ENCODE data around the gene TMSB10. TPM values are rescaled to one million over a fixed set of nuclear protein-coding genes. Genes with fewer than 3 reads are reported as not detected.

Gene TMSB10
- total and polyA plus RNA-seq, 9 donors, result 1,195 to 3,326 (median 1,572) TPM

- H3K27me3 ChIP-seq (ENCODE audit: control insufficient read depth, insufficient read depth, low read length), result peaks cover 34% of the 10 kb centered on the region
- peaks cover 27% of the 10 kb centered on the region for H3K4me1 ChIP-seq (ENCODE audit: control insufficient read depth, insufficient read depth, low read length)
- WGBS (ENCODE audit: insufficient coverage), result 89% methylated on average over 1 of the region's 2 CpGs
- no peak for DNase-seq
- H3K9me3 ChIP-seq (replicated peaks; ENCODE audit: control insufficient read depth, low read depth, low read length), result no peaks in the 10 kb centered on the region
- no peak overlapping the region for H3K4me3 ChIP-seq (ENCODE audit: low read length)
- no peak overlapping the region for H3K27ac ChIP-seq (ENCODE audit: low read length)
- no peaks in the 10 kb centered on the region for H3K36me3 ChIP-seq (ENCODE audit: control insufficient read depth, insufficient read depth, low read length)
Measured at GRCh38 chr2:84885111-84885510, 20.3 kb upstream of the TMSB10 start.

- H3K27me3 ChIP-seq (ENCODE audit: control insufficient read depth, insufficient read depth, low read length), result peaks cover 18% of the 10 kb centered on the region
- peaks cover 12% of the 10 kb centered on the region for H3K4me1 ChIP-seq (ENCODE audit: control insufficient read depth, insufficient read depth, low read length)
- H3K27ac ChIP-seq (ENCODE audit: low read length), result no peak overlapping the region
- no peaks in the 10 kb centered on the region for H3K36me3 ChIP-seq (ENCODE audit: control insufficient read depth, insufficient read depth, low read length)
- no peak overlapping the region for H3K4me3 ChIP-seq (ENCODE audit: low read length)
- 90% methylated on average over 4 of the region's 6 CpGs for WGBS (ENCODE audit: insufficient coverage)
- no peaks in the 10 kb centered on the region for H3K9me3 ChIP-seq (replicated peaks; ENCODE audit: control insufficient read depth, low read depth, low read length)
- no peak for DNase-seq
Measured at GRCh38 chr2:84886791-84887190, 18.7 kb upstream of the TMSB10 start.

- no CpG with 5 or more reads among the region's 6 CpGs for WGBS (ENCODE audit: insufficient coverage)
- H3K27me3 ChIP-seq (ENCODE audit: control insufficient read depth, insufficient read depth, low read length), result peaks cover 6% of the 10 kb centered on the region
- peak overlapping the region; percentile 15 for H3K27ac ChIP-seq (ENCODE audit: low read length)
- H3K36me3 ChIP-seq (ENCODE audit: control insufficient read depth, insufficient read depth, low read length), result no peaks in the 10 kb centered on the region
- H3K4me1 ChIP-seq (ENCODE audit: control insufficient read depth, insufficient read depth, low read length), result peaks cover 6% of the 10 kb centered on the region
- no peaks in the 10 kb centered on the region for H3K9me3 ChIP-seq (replicated peaks; ENCODE audit: control insufficient read depth, low read depth, low read length)
- DNase-seq, result peak; percentile 75
- no peak overlapping the region for H3K4me3 ChIP-seq (ENCODE audit: low read length)
Measured at GRCh38 chr2:84888401-84889276, 16.8 kb upstream of the TMSB10 start.

- peaks cover 4% of the 10 kb centered on the region for H3K27me3 ChIP-seq (ENCODE audit: control insufficient read depth, insufficient read depth, low read length)
- H3K9me3 ChIP-seq (replicated peaks; ENCODE audit: control insufficient read depth, low read depth, low read length), result no peaks in the 10 kb centered on the region
- H3K27ac ChIP-seq (ENCODE audit: low read length), result no peak overlapping the region
- WGBS (ENCODE audit: insufficient coverage), result no CpG with 5 or more reads among the region's 2 CpGs
- H3K4me1 ChIP-seq (ENCODE audit: control insufficient read depth, insufficient read depth, low read length), result peaks cover 8% of the 10 kb centered on the region
- no peaks in the 10 kb centered on the region for H3K36me3 ChIP-seq (ENCODE audit: control insufficient read depth, insufficient read depth, low read length)
- H3K4me3 ChIP-seq (ENCODE audit: low read length), result no peak overlapping the region
- DNase-seq, result no peak
Measured at GRCh38 chr2:84889332-84889731, 16.1 kb upstream of the TMSB10 start.

- no peaks in the 10 kb centered on the region for H3K36me3 ChIP-seq (ENCODE audit: control insufficient read depth, insufficient read depth, low read length)
- H3K4me1 ChIP-seq (ENCODE audit: control insufficient read depth, insufficient read depth, low read length), result peaks cover 16% of the 10 kb centered on the region
- DNase-seq, result no peak
- WGBS (ENCODE audit: insufficient coverage), result 82% methylated on average over 3 of the region's 12 CpGs
- H3K27me3 ChIP-seq (ENCODE audit: control insufficient read depth, insufficient read depth, low read length), result no peaks in the 10 kb centered on the region
- H3K4me3 ChIP-seq (ENCODE audit: low read length), result no peak overlapping the region
- H3K27ac ChIP-seq (ENCODE audit: low read length), result no peak overlapping the region
- no peaks in the 10 kb centered on the region for H3K9me3 ChIP-seq (replicated peaks; ENCODE audit: control insufficient read depth, low read depth, low read length)
Measured at GRCh38 chr2:84891355-84892010, 14.0 kb upstream of the TMSB10 start.

GRCh38 chr2:84894131-84894586 is 11.3 kb upstream of the TMSB10 start:
- Histone ChIP-seq H3K36me3 (ENCODE audit: control insufficient read depth, insufficient read depth, low read length) (no peaks in the 10 kb centered on the region), H3K9me3 (replicated peaks; ENCODE audit: control insufficient read depth, low read depth, low read length) (no peaks in the 10 kb centered on the region), H3K4me3 (ENCODE audit: low read length) (no peak overlapping the region), H3K4me1 (ENCODE audit: control insufficient read depth, insufficient read depth, low read length) (peaks cover 24% of the 10 kb centered on the region), H3K27me3 (ENCODE audit: control insufficient read depth, insufficient read depth, low read length) (no peaks in the 10 kb centered on the region), H3K27ac (ENCODE audit: low read length) (no peak overlapping the region)
- no peak for DNase-seq
- WGBS (ENCODE audit: insufficient coverage), result 77% methylated on average over 6 of the region's 6 CpGs

- H3K4me1 ChIP-seq (ENCODE audit: control insufficient read depth, insufficient read depth, low read length), result peaks cover 30% of the 10 kb centered on the region
- H3K9me3 ChIP-seq (replicated peaks; ENCODE audit: control insufficient read depth, low read depth, low read length), result no peaks in the 10 kb centered on the region
- H3K4me3 ChIP-seq (ENCODE audit: low read length), result no peak overlapping the region
- H3K27me3 ChIP-seq (ENCODE audit: control insufficient read depth, insufficient read depth, low read length), result no peaks in the 10 kb centered on the region
- no peaks in the 10 kb centered on the region for H3K36me3 ChIP-seq (ENCODE audit: control insufficient read depth, insufficient read depth, low read length)
- H3K27ac ChIP-seq (ENCODE audit: low read length), result no peak overlapping the region
- 40% methylated on average over 1 of the region's 7 CpGs for WGBS (ENCODE audit: insufficient coverage)
- peak; percentile 36 for DNase-seq
Measured at GRCh38 chr2:84894758-84895520, 10.5 kb upstream of the TMSB10 start.

GRCh38 chr2:84896567-84896966 is 8.9 kb upstream of the TMSB10 start:
- no peak for DNase-seq
- Histone ChIP-seq H3K4me3 (ENCODE audit: low read length) (no peak overlapping the region), H3K27ac (ENCODE audit: low read length) (no peak overlapping the region), H3K27me3 (ENCODE audit: control insufficient read depth, insufficient read depth, low read length) (no peaks in the 10 kb centered on the region), H3K9me3 (replicated peaks; ENCODE audit: control insufficient read depth, low read depth, low read length) (no peaks in the 10 kb centered on the region), H3K4me1 (ENCODE audit: control insufficient read depth, insufficient read depth, low read length) (peaks cover 32% of the 10 kb centered on the region), H3K36me3 (ENCODE audit: control insufficient read depth, insufficient read depth, low read length) (no peaks in the 10 kb centered on the region)
- 20% methylated on average over 1 of the region's 2 CpGs for WGBS (ENCODE audit: insufficient coverage)

GRCh38 chr2:84897773-84898172 is 7.7 kb upstream of the TMSB10 start:
- no peak overlapping the region for H3K4me3 ChIP-seq (ENCODE audit: low read length)
- no peak for DNase-seq
- peak overlapping the region; percentile 91 for H3K27ac ChIP-seq (ENCODE audit: low read length)
- no peaks in the 10 kb centered on the region for H3K27me3 ChIP-seq (ENCODE audit: control insufficient read depth, insufficient read depth, low read length)
- WGBS (ENCODE audit: insufficient coverage), result no CpG with 5 or more reads among the region's 1 CpG
- H3K9me3 ChIP-seq (replicated peaks; ENCODE audit: control insufficient read depth, low read depth, low read length), result no peaks in the 10 kb centered on the region
- H3K36me3 ChIP-seq (ENCODE audit: control insufficient read depth, insufficient read depth, low read length), result no peaks in the 10 kb centered on the region
- H3K4me1 ChIP-seq (ENCODE audit: control insufficient read depth, insufficient read depth, low read length), result peaks cover 32% of the 10 kb centered on the region
